IMR-90 (cell line): Measurements from ENCODE around the gene COL28A1. TPM values are rescaled to one million over a fixed set of nuclear protein-coding genes. Genes with fewer than 3 reads are reported as not detected.

Source experiments
- ATAC-seq: fragments of 200-7000 bp; cut with Tn5 transposase; 2 replicates; pipeline ENCODE4 v1.9.1; 2020; ENCODE audit warnings: low read depth, mild to moderate bottlenecking, moderate library complexity
- BruUV-seq: library from RNA; stranded (reverse); fragments of 400-500 nt; replicated peaks from 2 replicates; lab custom pipeline; 2021; lab: Mats Ljungman, UMichigan
- CTCF ChIA-PET: fragments of 300-600 bp; formaldehyde crosslinking; extraction: SDS; loops from one replicate; lab custom pipeline; 2021; ENCODE audit warnings: antibody characterized with exemption; lab: Yijun Ruan, JAX
- POLR2A ChIA-PET: fragments of 300-600 bp; sonication (Branson Sonifier 250); formaldehyde crosslinking; loops from one replicate; lab custom pipeline; 2022; ENCODE audit warnings: antibody characterized with exemption; ENCODE audit not compliant: unreplicated experiment; lab: Charles Lee
- DNase-seq: peaks from one replicate; pipeline ENCODE4 v3.0.0; 2013
- H2AFZ ChIP-seq: replicated peaks from 2 replicates; pipeline ENCODE3; 2013; ENCODE audit warnings: low read length, mild to moderate bottlenecking; ENCODE audit not compliant: poor library complexity
- H2AK5ac ChIP-seq: 2 replicates; pipeline ENCODE4 v1.6.1; 2013; ENCODE audit warnings: low read depth, low read length, inconsistent platforms
- H2AK9ac ChIP-seq: replicated peaks from 2 replicates; pipeline ENCODE3; 2013; ENCODE audit warnings: mild to moderate bottlenecking, low read depth, low read length, moderate library complexity; ENCODE audit not compliant: poor library complexity
- H2BK120ac ChIP-seq: 2 replicates; pipeline ENCODE4 v1.6.1; 2013; ENCODE audit warnings: low read depth, low read length, inconsistent platforms
- H2BK15ac ChIP-seq: 3 replicates; pipeline ENCODE4 v1.6.1; 2013; ENCODE audit warnings: low read depth, low read length, inconsistent platforms
- H2BK20ac ChIP-seq: 2 replicates; pipeline ENCODE4 v1.6.1; 2013; ENCODE audit warnings: low read depth, mild to moderate bottlenecking, inconsistent platforms, low read length, moderate library complexity
- H2BK5ac ChIP-seq: 2 replicates; pipeline ENCODE4 v1.6.1; 2013; ENCODE audit warnings: mild to moderate bottlenecking, low read depth, low read length, inconsistent platforms; ENCODE audit not compliant: poor library complexity, severe bottlenecking
- H3K14ac ChIP-seq: replicated peaks from 2 replicates; pipeline ENCODE4 v1.6.1; 2013; ENCODE audit warnings: low read depth, low read length, inconsistent platforms
- H3K18ac ChIP-seq: 2 replicates; pipeline ENCODE4 v1.6.1; 2013; ENCODE audit warnings: low read depth, low read length, control low read depth
- H3K23ac ChIP-seq: 2 replicates; pipeline ENCODE4 v1.6.1; 2013; ENCODE audit warnings: low read depth, low read length, inconsistent platforms
- H3K27ac ChIP-seq: 2 replicates; pipeline ENCODE4 v1.5.1; 2013; ENCODE audit warnings: mild to moderate bottlenecking, control low read depth, low read length; ENCODE audit not compliant: insufficient read depth
- H3K27me3 ChIP-seq: 2 replicates; pipeline ENCODE4 v1.6.1; 2013; ENCODE audit warnings: low read length; ENCODE audit not compliant: control insufficient read depth, insufficient read depth
- H3K36me3 ChIP-seq: 2 replicates; pipeline ENCODE4 v1.6.1; 2013; ENCODE audit warnings: low read length, mixed read lengths; ENCODE audit not compliant: control insufficient read depth, insufficient read depth
- H3K4ac ChIP-seq: 2 replicates; pipeline ENCODE4 v1.6.1; 2013; ENCODE audit warnings: low read depth, low read length, inconsistent platforms
- H3K4me1 ChIP-seq: 2 replicates; pipeline ENCODE4 v1.6.1; 2013; ENCODE audit warnings: low read length, mixed read lengths; ENCODE audit not compliant: control insufficient read depth, insufficient read depth
- H3K4me2 ChIP-seq: 2 replicates; pipeline ENCODE4 v1.6.1; 2013; ENCODE audit warnings: low read depth, mild to moderate bottlenecking, control low read depth, low read length, moderate library complexity
- H3K4me3 ChIP-seq: 2 replicates; pipeline ENCODE4 v1.5.1; 2013; ENCODE audit warnings: low read depth, mild to moderate bottlenecking, control low read depth, low read length, moderate library complexity; ENCODE audit not compliant: insufficient read depth
- H3K56ac ChIP-seq: 2 replicates; pipeline ENCODE4 v1.6.1; 2013; ENCODE audit warnings: low read length, inconsistent platforms; ENCODE audit not compliant: insufficient read depth; ENCODE audit errors: extremely low read depth
- H3K79me1 ChIP-seq, 2 experiments: 2 replicates each; pipeline ENCODE4 v1.6.1; 2013; ENCODE audit warnings: low read length in 2 of 2, inconsistent platforms in 1 of 2, low read depth in 1 of 2
- H3K9ac ChIP-seq: 2 replicates; pipeline ENCODE4 v1.6.1; 2013; ENCODE audit warnings: low read depth, low read length, control low read depth
- H3K9me1 ChIP-seq: 2 replicates; pipeline ENCODE4 v1.6.1; 2013; ENCODE audit warnings: low read length, inconsistent platforms; ENCODE audit not compliant: insufficient read depth
- H3K9me3 ChIP-seq: 2 replicates; pipeline ENCODE4 v1.6.1; 2013; ENCODE audit warnings: low read length; ENCODE audit not compliant: control insufficient read depth, insufficient read depth
- H4K20me1 ChIP-seq: 2 replicates; pipeline ENCODE4 v1.6.1; 2013; ENCODE audit warnings: low read length, inconsistent platforms; ENCODE audit not compliant: insufficient read depth
- H4K5ac ChIP-seq: 2 replicates; pipeline ENCODE4 v1.6.1; 2013; ENCODE audit warnings: mild to moderate bottlenecking, low read depth, low read length, control low read depth
- H4K8ac ChIP-seq, 2 experiments: 2 replicates each; pipeline ENCODE4 v1.6.1; 2013; ENCODE audit warnings: low read depth in 2 of 2, low read length in 2 of 2, control low read depth in 1 of 2, inconsistent platforms in 1 of 2
- H4K91ac ChIP-seq: 2 replicates; pipeline ENCODE4 v1.6.1; 2013; ENCODE audit warnings: low read depth, low read length, inconsistent platforms; ENCODE audit not compliant: insufficient read depth
- BHLHE40 ChIP-seq: fragments of 150-350 bp; IDR thresholded peaks from 2 replicates; pipeline ENCODE4 v1.6.1; 2016; ENCODE audit warnings: mild to moderate bottlenecking, low read depth, low read length
- FOS ChIP-seq: fragments of 150-350 bp; IDR thresholded peaks from 2 replicates; pipeline ENCODE4 v1.6.1; 2016; ENCODE audit warnings: low read depth, low read length
- MAFK ChIP-seq: IDR thresholded peaks from 2 replicates; pipeline ENCODE4 v1.6.1; 2012; ENCODE audit warnings: low read depth, low read length, improper control_type of control experiment
- MXI1 ChIP-seq: IDR thresholded peaks from 2 replicates; pipeline ENCODE4 v1.6.1; 2012; ENCODE audit warnings: low read depth, mild to moderate bottlenecking, low read length, moderate library complexity, borderline replicate concordance
- NFE2L2 ChIP-seq: fragments of 150-350 bp; IDR thresholded peaks from 2 replicates; pipeline ENCODE4 v1.6.1; 2016; ENCODE audit warnings: low read depth, mild to moderate bottlenecking, low read length
- POLR2A ChIP-seq: IDR thresholded peaks from 2 replicates; pipeline ENCODE4 v1.6.1; 2012; ENCODE audit warnings: mild to moderate bottlenecking, low read depth, low read length
- RAD21 ChIP-seq: IDR thresholded peaks from 2 replicates; pipeline ENCODE4 v1.6.1; 2012; ENCODE audit warnings: low read length, improper control_type of control experiment
- RFX5 ChIP-seq: IDR thresholded peaks from 2 replicates; pipeline ENCODE4 v1.8.0; 2012; ENCODE audit warnings: low read depth, mild to moderate bottlenecking, low read length, moderate library complexity
- SMC3 ChIP-seq: fragments of 150-350 bp; IDR thresholded peaks from 2 replicates; pipeline ENCODE4 v1.6.1; 2016; ENCODE audit warnings: low read depth, mild to moderate bottlenecking, antibody characterized with exemption, low read length, moderate library complexity
- USF2 ChIP-seq: fragments of 150-350 bp; IDR thresholded peaks from 2 replicates; pipeline ENCODE4 v1.6.1; 2017; ENCODE audit warnings: mild to moderate bottlenecking, antibody characterized with exemption, low read length, low read depth
- WGBS, 2 experiments: methylation state at CpG; one replicate each; pipeline versions ENCODE4 v1.1.5 to v1.1.7; 2013; ENCODE audit warnings: missing lambda C conversion rate in 2 of 2; ENCODE audit not compliant: insufficient read length in 1 of 2; ENCODE audit errors: extremely low coverage in 2 of 2; 5-methylcytosine and 5-hydroxymethylcytosine counted together
- dilution Hi-C: fragments of 300-500 bp; cut with HindIII; formaldehyde crosslinking; loops from one replicate; pipeline ENCODE4 v1.14.3; 2018; ENCODE audit warnings: low sequenced_read_pairs; ENCODE audit not compliant: unreplicated experiment
- in situ Hi-C: fragments of 300-500 bp; cut with MboI; formaldehyde crosslinking; loops from 3 replicates; pipeline ENCODE4 v1.14.3; 2019; ENCODE audit warnings: low sequenced_read_pairs, inconsistent platforms, mixed read lengths
- intact Hi-C: fragments of 100-400 bp; cut with micrococcal nuclease; formaldehyde crosslinking; loops from 2 replicates; pipeline ENCODE4 v1.10.0; 2022
- polyA plus RNA-seq, 3 experiments: library from polyadenylated mRNA; depleted of rRNA; stranded (reverse); fragments of >200 nt; gene quantifications; 2 replicates each; pipeline ENCODE4 v1.2.3, GENCODE V29; 2012; ENCODE audit warnings: low replicate concordance in 1 of 3
- total RNA-seq: library from RNA; depleted of rRNA; stranded (reverse); fragments of >200 nt; gene quantifications from 2 replicates; pipeline ENCODE4 v1.2.3, GENCODE V29; 2012

The COL28A1 gene
- total and polyA plus RNA-seq, 2 of the 4 experiments (the other 2 are of a cell fraction): under 0.01 to 0.05 TPM

- no peak overlapping the region for H3K14ac ChIP-seq
- POLR2A ChIA-PET: no interaction called here
- no peak for TF ChIP-seq RFX5
- no peak for TF ChIP-seq BHLHE40
- TF ChIP-seq NFE2L2: no peak
- TF ChIP-seq MAFK: no peak
- no peak for TF ChIP-seq FOS
- TF ChIP-seq USF2: no peak
- TF ChIP-seq POLR2A: no peak
- no peak for TF ChIP-seq RAD21
- no peak for TF ChIP-seq SMC3
- no peak for TF ChIP-seq MXI1
- no peak overlapping the region for H2BK120ac ChIP-seq
- H4K5ac ChIP-seq: no peak overlapping the region
- no TSS peak for BruUV-seq
- H3K23ac ChIP-seq: no peak overlapping the region
- H3K9ac ChIP-seq: no peak overlapping the region
- no peak overlapping the region for H3K4me2 ChIP-seq
- H3K9me1 ChIP-seq: no peaks in the 10 kb centered on the region
- H2AFZ ChIP-seq: no peak overlapping the region
- CTCF ChIA-PET: no interaction called here
- H3K4me1 ChIP-seq: peaks cover 2% of the 10 kb centered on the region; the same call in 1 of the 2 replicates
- WGBS, 2 experiments: no CpG with 5 or more reads among the region's 2 CpGs
- no peak overlapping the region for H3K56ac ChIP-seq
- H3K27ac ChIP-seq: no peak overlapping the region
- in situ Hi-C loops: no loop called here
- no peak overlapping the region for H3K4me3 ChIP-seq
- H4K91ac ChIP-seq: no peak overlapping the region
- H2BK5ac ChIP-seq: no peak overlapping the region
- no peak overlapping the region for H2BK15ac ChIP-seq
- H3K4ac ChIP-seq: no peak overlapping the region
- H2AK5ac ChIP-seq: no peak overlapping the region
- H3K27me3 ChIP-seq: no peaks in the 10 kb centered on the region
- no peak for ATAC-seq
- intact Hi-C loops: no loop called here
- no peaks in the 10 kb centered on the region for H3K9me3 ChIP-seq
- no peaks in the 10 kb centered on the region for H4K20me1 ChIP-seq
- H3K18ac ChIP-seq: no peak overlapping the region
- H2BK20ac ChIP-seq: no peak overlapping the region
- H4K8ac ChIP-seq: no peak overlapping the region
- DNase-seq: no peak
- no peak overlapping the region for H2AK9ac ChIP-seq
- dilution Hi-C loops: no loop called here
- no peaks in the 10 kb centered on the region for H3K79me1 ChIP-seq
- H3K36me3 ChIP-seq: no peaks in the 10 kb centered on the region
Observed at GRCh38 chr7:7519056-7519455, 16.6 kb downstream of the COL28A1 start.
